HepG2 (cell line): ENCODE measurements around the gene RTEL1. TPM values are rescaled to one million over a fixed set of nuclear protein-coding genes. Genes with fewer than 3 reads are reported as not detected.

Experiments used
- ATAC-seq: fragments of 200-7000 bp; cut with Tn5 transposase; 3 replicates; pipeline ENCODE4 v1.9.1; 2020; ENCODE audit warnings: mild to moderate bottlenecking, moderate library complexity
- BruUV-seq: library from RNA; stranded (reverse); fragments of 400-500 nt; replicated peaks from 2 replicates; lab custom pipeline; 2021; lab: Mats Ljungman, UMichigan
- CTCF ChIA-PET: fragments of 300-600 bp; formaldehyde crosslinking; extraction: SDS; loops from one replicate; lab custom pipeline; 2021; ENCODE audit warnings: low total read pairs, inconsistent platforms, low intra/inter-chr PET ratio; lab: Yijun Ruan, JAX
- POLR2A ChIA-PET: fragments of 350-600 bp; sonication (Branson Sonifier 250); formaldehyde crosslinking; loops from one replicate; lab custom pipeline; 2020; ENCODE audit warnings: antibody characterized with exemption, inconsistent platforms; lab: Yijun Ruan, JAX
- DNase-seq: peaks from one replicate; pipeline ENCODE4 v3.0.0-alpha.2; 2015; ENCODE audit warnings: low spot score
- FAIRE-seq: peaks from 3 replicates; lab custom pipeline; 2011; peaks lifted over from hg19 to GRCh38; lab: Jason Lieb, UNC
- H2AFZ ChIP-seq: one replicate; pipeline ENCODE4 v1.6.1; 2011; ENCODE audit warnings: low read length, inconsistent platforms
- H3K27ac ChIP-seq: fragments of 300-600 bp; 3 replicates; pipeline ENCODE4 v1.8.0; 2011; ENCODE audit warnings: mixed run types, mild to moderate bottlenecking, mixed read lengths, low read length, inconsistent platforms; ENCODE audit not compliant: insufficient read depth; ENCODE audit errors: extremely low read length
- H3K27me3 ChIP-seq, 2 experiments: fragments of 200-600 bp in 1 of 2; 2 replicates in 1 of 2; 3 replicates in 1 of 2; pipeline versions ENCODE4 v1.6.0 to v1.8.0; 2011; ENCODE audit warnings: low read length in 2 of 2, mild to moderate bottlenecking in 2 of 2, moderate library complexity in 2 of 2, inconsistent platforms in 1 of 2; ENCODE audit not compliant: insufficient read depth in 2 of 2, control insufficient read depth in 1 of 2
- H3K36me3 ChIP-seq, 2 experiments: fragments of 200-600 bp in 1 of 2; replicated peaks in 1 of 2; 2 replicates in 1 of 2; 3 replicates in 1 of 2; pipeline versions ENCODE4 v1.5.1 to v1.8.0; 2011; ENCODE audit warnings: low read length in 2 of 2, inconsistent platforms in 1 of 2; ENCODE audit not compliant: insufficient read depth in 2 of 2, control insufficient read depth in 1 of 2
- H3K4me1 ChIP-seq: 2 replicates; pipeline ENCODE4 v1.5.1; 2012; ENCODE audit warnings: low read length, inconsistent platforms; ENCODE audit not compliant: insufficient read depth
- H3K4me2 ChIP-seq: 2 replicates; pipeline ENCODE4 v1.6.0; 2011; ENCODE audit warnings: low read depth, low read length, inconsistent platforms
- H3K4me3 ChIP-seq, 3 experiments: fragments of 200-600 bp in 1 of 3; sonication (generic), shearing (Covaris generic) in 1 of 3; replicated peaks in 1 of 3; 2 replicates each; pipeline ENCODE4 v1.5.1; 2011 to 2016; ENCODE audit warnings: low read length in 3 of 3, inconsistent platforms in 2 of 3, low read depth in 2 of 3, mild to moderate bottlenecking in 2 of 3, control low read depth in 1 of 3, mixed read lengths in 1 of 3; ENCODE audit not compliant: insufficient read depth in 1 of 3
- H3K79me2 ChIP-seq: one replicate; pipeline ENCODE4 v1.6.1; 2011; ENCODE audit warnings: low read length, inconsistent platforms; ENCODE audit not compliant: insufficient read depth
- H3K9ac ChIP-seq: 2 replicates; pipeline ENCODE4 v1.6.0; 2011; ENCODE audit warnings: mild to moderate bottlenecking, low read depth, low read length, inconsistent platforms; ENCODE audit not compliant: insufficient read depth
- H3K9me3 ChIP-seq: 2 replicates; pipeline ENCODE4 v1.5.1; 2012; ENCODE audit warnings: mild to moderate bottlenecking, low read length
- H4K20me1 ChIP-seq: 2 replicates; pipeline ENCODE4 v1.6.0; 2011; ENCODE audit warnings: inconsistent platforms, mild to moderate bottlenecking, low read length, moderate library complexity; ENCODE audit not compliant: insufficient read depth
- DNMT1 ChIP-seq: sonication (generic); formaldehyde crosslinking; IDR thresholded peaks from 2 replicates; pipeline ENCODE4 v1.5.1; 2020; ENCODE audit warnings: mild to moderate bottlenecking, missing genetic modification reagents
- FOXO1 ChIP-seq: sonication (generic); formaldehyde crosslinking; IDR thresholded peaks from 2 replicates; pipeline ENCODE4 v1.4.0; 2020; ENCODE audit warnings: missing genetic modification reagents
- FUBP1 ChIP-seq: sonication (generic); formaldehyde crosslinking; IDR thresholded peaks from 2 replicates; pipeline ENCODE4 v1.5.1; 2020; ENCODE audit warnings: missing genetic modification reagents, mild to moderate bottlenecking, borderline replicate concordance
- ISL2 ChIP-seq: sonication (generic); formaldehyde crosslinking; IDR thresholded peaks from 2 replicates; pipeline ENCODE4 v1.5.0; 2020; ENCODE audit warnings: missing genetic modification reagents
- KDM4B ChIP-seq: sonication (generic); formaldehyde crosslinking; IDR thresholded peaks from 2 replicates; pipeline ENCODE4 v1.4.0; 2020; ENCODE audit warnings: missing genetic modification reagents
- KLF9 ChIP-seq: IDR thresholded peaks from 2 replicates; pipeline ENCODE4 v1.6.1; 2016; ENCODE audit warnings: low read depth
- MXI1 ChIP-seq: IDR thresholded peaks from 3 replicates; pipeline ENCODE4 v1.6.1; 2012; ENCODE audit warnings: low read depth, low read length, inconsistent platforms, borderline replicate concordance
- MYC ChIP-seq: sonication (generic); formaldehyde crosslinking; IDR thresholded peaks from 2 replicates; pipeline ENCODE4 v1.9.0; 2021; ENCODE audit warnings: missing genetic modification reagents, borderline replicate concordance
- NFE2L1 ChIP-seq: sonication (generic); formaldehyde crosslinking; IDR thresholded peaks from 2 replicates; pipeline ENCODE4 v1.4.0; 2020; ENCODE audit warnings: missing genetic modification reagents, mild to moderate bottlenecking, borderline replicate concordance
- RARA ChIP-seq: IDR thresholded peaks from 2 replicates; pipeline ENCODE4 v1.6.1; 2016; ENCODE audit warnings: missing genetic modification reagents, missing compliant biosample characterization
- STAG1 ChIP-seq: sonication (generic); formaldehyde crosslinking; IDR thresholded peaks from 2 replicates; pipeline ENCODE4 v1.4.0; 2020; ENCODE audit warnings: missing genetic modification reagents
- U2AF2 ChIP-seq: fragments of 200-400 bp; formaldehyde crosslinking; IDR thresholded peaks from 2 replicates; pipeline ENCODE4 v1.6.1; 2017; ENCODE audit warnings: low read depth, mild to moderate bottlenecking, low read length
- ZBTB7A ChIP-seq: sonication (generic); formaldehyde crosslinking; IDR thresholded peaks from 2 replicates; pipeline ENCODE4 v1.8.0; 2022; ENCODE audit warnings: mild to moderate bottlenecking, missing genetic modification reagents
- ZMYM3 ChIP-seq: sonication (generic); formaldehyde crosslinking; IDR thresholded peaks from 2 replicates; pipeline ENCODE4 v1.5.1; 2020; ENCODE audit warnings: mild to moderate bottlenecking, missing genetic modification reagents
- ZMYM4 ChIP-seq: sonication (generic); formaldehyde crosslinking; IDR thresholded peaks from 2 replicates; pipeline ENCODE4 v1.8.1; 2023; ENCODE audit warnings: mild to moderate bottlenecking, missing genetic modification reagents
- ZNF275 ChIP-seq: sonication (generic); formaldehyde crosslinking; IDR thresholded peaks from 2 replicates; pipeline ENCODE4 v1.8.0; 2022; ENCODE audit warnings: missing genetic modification reagents, mild to moderate bottlenecking, inconsistent platforms, borderline replicate concordance
- ZNF281 ChIP-seq: sonication (generic); formaldehyde crosslinking; IDR thresholded peaks from 2 replicates; pipeline ENCODE4 v1.4.0; 2020; ENCODE audit warnings: missing genetic modification reagents, borderline replicate concordance
- ZNF747 ChIP-seq: sonication (generic); formaldehyde crosslinking; IDR thresholded peaks from 2 replicates; pipeline ENCODE4 v1.8.1; 2023; ENCODE audit warnings: missing genetic modification reagents, mild to moderate bottlenecking, borderline replicate concordance
- WGBS: methylation state at CpG from one replicate; pipeline ENCODE4 v1.1.6; 2017; ENCODE audit warnings: low lambda C conversion rate; 5-methylcytosine and 5-hydroxymethylcytosine counted together
- in situ Hi-C: cut with HindIII; loops from 2 replicates; pipeline ENCODE4 v1.10.0; 2017; ENCODE audit warnings: low pct_unique_long_range_greater_than_20kb; ENCODE audit not compliant: extremely low pct_ligation_motif_present
- intact Hi-C: fragments of 100-400 bp; cut with micrococcal nuclease; formaldehyde crosslinking; loops from one replicate; pipeline ENCODE4 v1.10.0; 2022; ENCODE audit not compliant: unreplicated experiment
- polyA plus RNA-seq, 8 experiments: library from polyadenylated mRNA; depleted of rRNA in 3 of 8; stranded (reverse) in 7 of 8; unstranded in 1 of 8; fragments of >200 nt; fragmentation: Illumina TruSeq in 4 of 8; extraction: Trizol in 4 of 8; gene quantifications; 2 replicates each; pipeline versions ENCODE4 v1.2.1 to v1.2.3, GENCODE V29; 2011 to 2016; ENCODE audit warnings: low read depth in 4 of 8, missing spikeins in 1 of 8, mixed read lengths in 1 of 8; ENCODE audit not compliant: insufficient read depth in 1 of 8
- total RNA-seq, 5 experiments: library from RNA; depleted of rRNA; stranded (reverse); fragments of >200 nt; fragmentation: Illumina TruSeq; extraction: Trizol; gene quantifications; 2 replicates each; pipeline ENCODE4 v1.2.3, GENCODE V29; 2016; ENCODE audit warnings: low read depth in 1 of 5

Gene RTEL1
- total and polyA plus RNA-seq, 2 of the 13 experiments (the other 11 are each of a cell fraction or from before 2014, with no cell fraction given): 21.8 to 36.4 TPM

- in situ Hi-C loops (no loop called here), intact Hi-C loops (no loop called here)
- no TSS peak for BruUV-seq
- H3K27ac ChIP-seq: peak overlapping the region; percentile 93
- no peak overlapping the region for H3K9ac ChIP-seq
- CTCF ChIA-PET: no interaction called here
- H3K36me3 ChIP-seq: peaks cover 30 to 46% of the 10 kb centered on the region in 2 experiments
- peak overlapping the region; percentile 48; the same call in 1 of the 2 replicates for H3K4me2 ChIP-seq
- WGBS: 70% methylated on average over 24 of the region's 25 CpGs
- no peaks in the 10 kb centered on the region for H3K27me3 ChIP-seq
- H3K79me2 ChIP-seq: peaks cover 33% of the 10 kb centered on the region
- ATAC-seq (no peak; the same call in 2 of the 3 replicates), DNase-seq (no peak), FAIRE-seq (peak; percentile 8)
- H3K4me3 ChIP-seq: peak overlapping the region in 1 of 3 experiments; percentile 32; a peak in 1 of 6 replicates
- POLR2A ChIA-PET: interaction anchor here (2.7 to 7.3 kb wide), 3 partner anchors 10 to 130 kb away, joined by 9 to 190 read pairs (median 56); partner anchors contain the start of genes ARFRP1, TPD52L2 and ZGPAT
- peaks cover 40% of the 10 kb centered on the region for H3K4me1 ChIP-seq
- no peaks in the 10 kb centered on the region for H4K20me1 ChIP-seq
- no peaks in the 10 kb centered on the region for H3K9me3 ChIP-seq
- no peak overlapping the region for H2AFZ ChIP-seq
- TF ChIP-seq DNMT1 (CRISPR knock-in tag) (peak; percentile 93; the same call in 1 of the 2 replicates), ZNF281 (peak; percentile 73), NFE2L1 (CRISPR knock-in tag) (peak; percentile 0; the same call in 1 of the 2 replicates), STAG1 (CRISPR knock-in tag) (no peak), ZMYM3 (0 out of 2 replicates have a peak, but pooled peaks have one; percentile 28), ISL2 (no peak), KLF9 (no peak), ZBTB7A (CRISPR knock-in tag) (peak; percentile 92), ZMYM4 (CRISPR knock-in tag) (peak; percentile 72), MYC (no peak; the same call in 1 of the 2 replicates), KDM4B (no peak), FUBP1 (CRISPR knock-in tag) (0 out of 2 replicates have a peak, but pooled peaks have one; percentile 35), ZNF747 (CRISPR knock-in tag) (no peak; the same call in 1 of the 2 replicates), MXI1 (peak; percentile 29; the same call in 1 of the 3 replicates), ZNF275 (no peak), RARA (peak; percentile 45; the same call in 1 of the 2 replicates), U2AF2 (0 out of 2 replicates have a peak, but pooled peaks have one; percentile 10), FOXO1 (CRISPR knock-in tag) (no peak)
Observed at GRCh38 chr20:63734111-63734945, 76.2 kb downstream of the RTEL1 start.
